PC-9 (cell line): Measurements from ENCODE around the gene FOXF1. TPM values are rescaled to one million over a fixed set of nuclear protein-coding genes. Genes with fewer than 3 reads are reported as not detected.

ENCODE experiments used
- BruUV-seq: library from RNA; stranded (reverse); fragments of 400-500 nt; replicated peaks from 2 replicates; lab custom pipeline; 2021; lab: Mats Ljungman, UMichigan
- CTCF ChIA-PET: fragments of 300-600 bp; sonication (Branson Sonifier 250); formaldehyde crosslinking; loops from one replicate; lab custom pipeline; 2022; ENCODE audit warnings: antibody characterized with exemption; lab: Charles Lee
- POLR2A ChIA-PET: fragments of 300-600 bp; sonication (Branson Sonifier 250); formaldehyde crosslinking; loops from one replicate; lab custom pipeline; 2022; ENCODE audit warnings: antibody characterized with exemption; ENCODE audit not compliant: unreplicated experiment; lab: Charles Lee
- DNase-seq, 2 experiments: peaks; one replicate each; pipeline versions ENCODE4 v3.0.0 to v3.0.0-alpha.2; 2015 to 2022; ENCODE audit warnings: mixed read lengths in 1 of 2
- H2AFZ ChIP-seq: fragments of 200-600 bp; sonication (generic); 2 replicates; pipeline ENCODE4 v1.8.1; 2017; ENCODE audit warnings: antibody characterized with exemption
- H3F3A ChIP-seq: fragments of 200-600 bp; sonication (generic); 2 replicates; pipeline ENCODE4 v1.8.1; 2017; ENCODE audit warnings: antibody characterized with exemption, mild to moderate bottlenecking, low read depth; ENCODE audit not compliant: insufficient read depth
- H3K27ac ChIP-seq: fragments of 200-600 bp; sonication (generic); 2 replicates; pipeline ENCODE4 v1.6.1; 2016; ENCODE audit warnings: mixed run types
- H3K27me3 ChIP-seq: fragments of 200-600 bp; sonication (generic); 2 replicates; pipeline ENCODE4 v1.6.1; 2016; ENCODE audit warnings: low read depth, mixed run types; ENCODE audit not compliant: insufficient read depth
- H3K36me3 ChIP-seq: fragments of 200-600 bp; sonication (generic); 2 replicates; pipeline ENCODE4 v1.6.1; 2016; ENCODE audit warnings: low read depth, mixed run types
- H3K4me1 ChIP-seq: fragments of 200-600 bp; sonication (generic); replicated peaks from 2 replicates; pipeline ENCODE4 v1.6.1; 2016; ENCODE audit warnings: mixed run types; ENCODE audit not compliant: insufficient read depth
- H3K4me2 ChIP-seq: fragments of 200-600 bp; sonication (generic); 2 replicates; pipeline ENCODE4 v1.6.1; 2017; ENCODE audit warnings: mixed run types
- H3K4me3 ChIP-seq: fragments of 200-600 bp; sonication (generic); 2 replicates; pipeline ENCODE4 v1.6.1; 2016; ENCODE audit warnings: mixed run types
- H3K79me2 ChIP-seq: fragments of 200-600 bp; sonication (generic); 2 replicates; pipeline ENCODE4 v1.6.1; 2017; ENCODE audit warnings: low read depth, mixed run types
- H3K9me2 ChIP-seq: fragments of 200-600 bp; sonication (generic); 2 replicates; pipeline ENCODE4 v1.8.1; 2017; ENCODE audit warnings: mild to moderate bottlenecking; ENCODE audit not compliant: insufficient read depth
- H3K9me3 ChIP-seq: fragments of 200-600 bp; sonication (generic); 2 replicates; pipeline ENCODE4 v1.8.1; 2016; ENCODE audit warnings: low read depth; ENCODE audit not compliant: insufficient read depth
- H4K20me1 ChIP-seq: fragments of 200-600 bp; sonication (generic); 2 replicates; pipeline ENCODE4 v1.8.1; 2017; ENCODE audit not compliant: insufficient read depth
- CTCF ChIP-seq: fragments of 200-600 bp; sonication (generic); conservative IDR thresholded peaks from 2 replicates; pipeline ENCODE4 v1.6.1; 2017; ENCODE audit warnings: mixed run types, antibody characterized with exemption, mild to moderate bottlenecking, moderate library complexity
- EZH2 ChIP-seq: fragments of 200-600 bp; sonication (generic); IDR thresholded peaks from 2 replicates; pipeline ENCODE4 v1.8.0; 2017; ENCODE audit warnings: antibody characterized with exemption, low read depth
- intact Hi-C: fragments of 100-400 bp; cut with micrococcal nuclease; formaldehyde crosslinking; loops from one replicate; pipeline ENCODE4 v1.10.0; 2022; ENCODE audit not compliant: unreplicated experiment
- total RNA-seq: library from RNA; stranded (reverse); gene quantifications from 2 replicates; pipeline ENCODE4 v1.2.3, GENCODE V29; 2021

The FOXF1 gene
- total RNA-seq, 1 experiment from 2014 or later = not detected

- H3K27ac ChIP-seq = no peak overlapping the region
- POLR2A ChIA-PET = no interaction called here
- H3K27me3 ChIP-seq = peaks cover 57% of the 10 kb centered on the region
- H3K36me3 ChIP-seq = no peaks in the 10 kb centered on the region
- CTCF ChIA-PET = no interaction called here
- intact Hi-C loops = no loop called here
- H4K20me1 ChIP-seq = no peaks in the 10 kb centered on the region; the same call in 1 of the 2 replicates
- H3K9me3 ChIP-seq = no peaks in the 10 kb centered on the region
- DNase-seq = no peak
- TF ChIP-seq CTCF (no peak), EZH2 (no peak)
- H3K4me2 ChIP-seq = no peak overlapping the region
- no peaks in the 10 kb centered on the region for H3K9me2 ChIP-seq
- no peaks in the 10 kb centered on the region for H3K4me1 ChIP-seq
- H3K79me2 ChIP-seq = no peaks in the 10 kb centered on the region
- BruUV-seq = no TSS peak
- no peaks in the 10 kb centered on the region for H3F3A ChIP-seq
- H3K4me3 ChIP-seq = no peak overlapping the region
- no peak overlapping the region for H2AFZ ChIP-seq
These were observed 13.7 kb downstream of the FOXF1 start for GRCh38 chr16:86524029-86524428.

DNA sequence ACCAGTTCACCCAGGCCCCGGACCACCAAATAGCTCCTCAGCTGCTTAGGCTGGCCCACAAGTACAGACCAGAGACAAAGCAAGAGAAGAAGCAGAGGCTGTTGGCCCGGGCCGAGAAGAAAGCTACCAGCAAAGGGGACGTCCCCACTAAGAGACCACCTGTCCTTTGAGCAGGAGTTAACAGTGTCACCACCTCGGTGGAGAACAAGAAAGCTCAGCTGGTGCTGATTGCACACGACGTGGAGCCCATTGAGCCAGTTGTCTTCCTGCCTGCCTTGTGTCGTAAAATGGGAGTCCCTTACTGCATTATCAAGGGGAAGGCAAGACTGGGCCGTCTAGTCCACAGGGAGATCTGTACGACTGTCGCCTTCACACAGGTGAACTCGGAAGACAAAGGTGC, 15.4 kb downstream of the FOXF1 start:
- H3K27me3 ChIP-seq = peaks cover 44% of the 10 kb centered on the region
- BruUV-seq = no TSS peak
- no peak for DNase-seq
- H3K36me3 ChIP-seq = no peaks in the 10 kb centered on the region
- no peak overlapping the region for H3K27ac ChIP-seq
- no peak overlapping the region for H2AFZ ChIP-seq
- intact Hi-C loops = no loop called here
- H3K4me1 ChIP-seq = no peaks in the 10 kb centered on the region
- ChIA-PET POLR2A (no interaction called here), CTCF (no interaction called here)
- H3K4me3 ChIP-seq = no peak overlapping the region
- no peaks in the 10 kb centered on the region for H3K9me3 ChIP-seq
- no peaks in the 10 kb centered on the region for H4K20me1 ChIP-seq
- no peaks in the 10 kb centered on the region for H3K79me2 ChIP-seq
- H3K9me2 ChIP-seq = no peaks in the 10 kb centered on the region
- TF ChIP-seq EZH2 (no peak), CTCF (no peak)
- no peak overlapping the region for H3K4me2 ChIP-seq
- no peaks in the 10 kb centered on the region for H3F3A ChIP-seq

- no peaks in the 10 kb centered on the region for H3K36me3 ChIP-seq
- H3K9me2 ChIP-seq = no peaks in the 10 kb centered on the region
- no peak overlapping the region for H3K4me3 ChIP-seq
- no peak overlapping the region for H2AFZ ChIP-seq
- peaks cover 27% of the 10 kb centered on the region for H3K27me3 ChIP-seq
- DNase-seq = no peak
- ChIA-PET POLR2A (no interaction called here), CTCF (no interaction called here)
- no peaks in the 10 kb centered on the region for H3K4me1 ChIP-seq
- no peaks in the 10 kb centered on the region for H3K9me3 ChIP-seq
- TF ChIP-seq CTCF (no peak), EZH2 (no peak)
- BruUV-seq = no TSS peak
- H3K79me2 ChIP-seq = no peaks in the 10 kb centered on the region
- no peaks in the 10 kb centered on the region for H3F3A ChIP-seq
- H3K4me2 ChIP-seq = no peak overlapping the region
- no peaks in the 10 kb centered on the region for H4K20me1 ChIP-seq
- H3K27ac ChIP-seq = no peak overlapping the region
- intact Hi-C loops = no loop called here
These were observed 17.0 kb downstream of the FOXF1 start for GRCh38 chr16:86527366-86527765.
